A673 (cell line): ENCODE measurements around the gene PON1.

Experiments used
- CTCF ChIP-seq: fragments of 300-800, 200-600 bp; sonication (generic); conservative IDR thresholded peaks from 2 replicates; pipeline ENCODE4 v1.5.1; 2017; ENCODE audit warnings: low read depth, mild to moderate bottlenecking, antibody characterized with exemption, low read length, moderate library complexity, mixed read lengths
- EZH2 ChIP-seq: fragments of 200-600 bp; sonication (generic); IDR thresholded peaks from 2 replicates; pipeline ENCODE4 v1.6.1; 2017; ENCODE audit warnings: borderline replicate concordance, low read depth, mild to moderate bottlenecking, mixed read lengths, antibody characterized with exemption, low read length; ENCODE audit not compliant: poor library complexity, severe bottlenecking

- TF ChIP-seq CTCF (no peak), EZH2 (no peak)
Measured at GRCh38 chr7:95368235-95368634, 43.9 kb upstream of the PON1 start.
